ENCODE measurements around the gene PLXND1.
"Not testable (repeated sequence)": the region's sequence is repeated elsewhere in the genome, so short reads cannot be mapped to it uniquely, and the experiment has no call there.

PLXND1 gene

GRCh38 chr3:129548104-129548965 is 58.1 kb downstream of the PLXND1 start:
- DNase-seq (ENCODE audit: low read depth in 2 of 2): no peak

DNA sequence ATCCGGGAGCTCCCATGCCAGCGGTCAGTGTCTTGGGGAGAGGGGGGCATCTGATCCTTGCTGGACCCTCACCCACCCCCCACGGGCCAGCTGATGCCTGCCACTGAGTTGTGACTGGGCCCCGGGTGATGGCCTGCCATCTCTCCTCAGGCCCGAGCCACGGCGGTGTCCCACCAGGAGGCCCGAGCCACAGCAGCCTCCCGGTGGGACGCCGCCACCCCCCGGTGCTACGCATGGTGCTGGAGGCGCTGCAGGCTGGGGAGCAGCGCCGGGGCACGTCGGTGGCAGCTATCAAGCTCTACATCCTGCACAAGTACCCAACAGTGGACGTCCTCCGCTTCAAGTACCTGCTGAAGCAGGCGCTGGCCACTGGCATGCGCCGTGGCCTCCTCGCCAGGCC is 59.2 kb downstream of the PLXND1 start:
- no peak for DNase-seq (ENCODE audit: low read depth in 2 of 2)

GRCh38 chr3:129545951-129546350 is 60.5 kb downstream of the PLXND1 start:
- not testable (repeated sequence) for DNase-seq (ENCODE audit: low read depth in 2 of 2)

DNA sequence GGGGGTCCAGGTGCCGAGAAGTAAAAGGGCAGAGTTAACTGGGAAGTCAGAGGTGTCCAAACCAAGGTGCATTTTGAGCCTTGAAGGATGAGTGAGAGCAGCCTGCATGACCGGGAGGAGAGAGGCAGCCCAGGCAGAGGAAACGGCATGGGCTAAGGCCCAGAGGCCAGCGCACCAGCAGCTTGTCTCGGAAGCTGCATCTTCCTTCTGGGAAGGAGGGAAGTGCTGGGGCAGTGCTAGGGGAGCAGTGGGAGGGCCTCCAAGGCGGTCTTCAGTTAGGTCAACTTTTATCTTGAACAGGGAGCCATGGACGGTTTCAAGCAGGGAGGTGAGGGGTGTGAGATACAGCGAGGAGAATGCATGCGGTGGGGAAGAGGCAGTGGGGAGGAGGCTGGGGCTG is 62.5 kb downstream of the PLXND1 start:
- no peak for DNase-seq (ENCODE audit: low read depth in 2 of 2)

- DNase-seq (ENCODE audit: low read depth in 2 of 2): no peak
These were observed 63.2 kb downstream of the PLXND1 start, which contains the start of gene H1-8 for GRCh38 chr3:129543156-129543790. Gene H1-8 (plus strand): TSS chr3:129543175. CDS start chr3:129543219, 44 bp downstream.

DNA sequence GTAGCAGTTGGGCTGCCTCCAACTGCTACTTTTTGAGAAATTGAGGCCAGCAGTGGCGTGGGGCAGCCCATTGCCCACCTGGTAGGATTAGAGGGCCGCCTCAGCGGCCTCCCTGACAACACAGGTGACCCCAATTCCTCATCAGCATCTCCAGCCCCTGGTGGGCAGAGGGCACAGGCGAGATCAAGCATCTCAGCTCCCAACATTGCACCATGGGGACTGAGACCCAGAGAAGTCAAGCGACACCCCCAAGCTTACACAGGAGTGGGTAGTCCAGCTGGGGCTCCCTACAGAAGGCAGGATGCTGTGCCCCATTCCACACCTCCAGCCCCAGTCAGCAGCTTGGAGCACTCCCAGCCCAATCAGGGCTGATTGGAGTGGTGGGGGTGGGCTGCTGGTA is 63.7 kb downstream of the PLXND1 start:
- no peak for DNase-seq (ENCODE audit: low read depth in 2 of 2)

DNA sequence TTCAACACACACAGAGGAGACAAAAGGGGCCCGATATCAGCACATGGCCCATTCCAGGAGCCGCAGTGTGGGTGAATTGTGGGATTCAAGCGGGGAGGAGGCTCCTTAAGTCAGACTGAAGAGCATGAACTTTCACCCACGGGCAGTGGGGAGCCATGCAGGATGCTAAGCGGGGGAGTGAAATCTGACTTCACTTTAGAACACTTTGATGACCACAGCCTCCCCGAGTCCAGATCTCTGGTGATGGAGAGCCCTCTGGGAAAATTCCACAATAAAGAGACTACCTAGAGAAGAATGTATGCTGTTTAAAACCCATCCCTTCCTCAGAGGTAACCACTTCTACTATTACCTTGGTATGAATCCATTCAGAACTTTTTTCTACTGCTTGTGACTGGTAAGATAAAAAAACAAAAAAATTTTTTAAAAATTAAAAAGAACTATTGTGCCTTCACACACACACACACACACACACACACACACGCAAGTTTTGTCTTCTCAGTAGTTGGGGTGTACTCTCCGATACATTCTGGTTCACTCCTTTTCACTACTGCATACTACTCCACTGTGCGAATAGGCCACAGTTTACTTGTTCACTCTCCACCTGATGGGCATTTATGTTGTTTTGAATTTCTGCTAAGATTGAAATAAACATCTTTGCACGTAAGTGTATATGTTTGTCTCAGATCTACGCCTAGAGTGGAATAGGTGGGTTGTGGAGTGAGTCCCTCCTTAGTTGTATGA is 65.5 kb downstream of the PLXND1 start:
- DNase-seq (ENCODE audit: low read depth in 2 of 2): no peak

GRCh38 chr3:129539206-129539605 is 67.3 kb downstream of the PLXND1 start:
- DNase-seq (ENCODE audit: low read depth in 2 of 2): no peak

GRCh38 chr3:129536804-129537203 is 69.7 kb downstream of the PLXND1 start:
- DNase-seq (ENCODE audit: low read depth in 2 of 2): no peak

- no peak for DNase-seq (ENCODE audit: low read depth in 2 of 2)
These were observed 70.2 kb downstream of the PLXND1 start for GRCh38 chr3:129536374-129536667.

GRCh38 chr3:129535075-129535474 is 71.4 kb downstream of the PLXND1 start:
- no peak for DNase-seq (ENCODE audit: low read depth in 2 of 2)

- no peak for DNase-seq (ENCODE audit: low read depth in 2 of 2)
These were observed 71.9 kb downstream of the PLXND1 start for GRCh38 chr3:129534428-129535027.

DNA sequence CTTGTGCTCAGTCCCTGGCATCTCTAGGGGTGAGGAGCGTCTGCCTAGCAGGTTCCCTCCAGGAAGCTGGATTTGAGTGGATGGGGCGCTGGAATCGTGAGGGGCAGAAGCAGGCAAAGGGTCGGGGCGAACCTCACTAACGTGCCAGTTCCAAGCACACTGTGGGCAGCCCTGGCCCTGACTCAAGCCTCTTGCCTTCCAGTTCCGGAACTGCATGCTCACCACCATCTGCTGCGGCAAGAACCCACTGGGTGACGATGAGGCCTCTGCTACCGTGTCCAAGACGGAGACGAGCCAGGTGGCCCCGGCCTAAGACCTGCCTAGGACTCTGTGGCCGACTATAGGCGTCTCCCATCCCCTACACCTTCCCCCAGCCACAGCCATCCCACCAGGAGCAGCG is 73.1 kb downstream of the PLXND1 start:
- no peak for DNase-seq (ENCODE audit: low read depth in 2 of 2)

DNA sequence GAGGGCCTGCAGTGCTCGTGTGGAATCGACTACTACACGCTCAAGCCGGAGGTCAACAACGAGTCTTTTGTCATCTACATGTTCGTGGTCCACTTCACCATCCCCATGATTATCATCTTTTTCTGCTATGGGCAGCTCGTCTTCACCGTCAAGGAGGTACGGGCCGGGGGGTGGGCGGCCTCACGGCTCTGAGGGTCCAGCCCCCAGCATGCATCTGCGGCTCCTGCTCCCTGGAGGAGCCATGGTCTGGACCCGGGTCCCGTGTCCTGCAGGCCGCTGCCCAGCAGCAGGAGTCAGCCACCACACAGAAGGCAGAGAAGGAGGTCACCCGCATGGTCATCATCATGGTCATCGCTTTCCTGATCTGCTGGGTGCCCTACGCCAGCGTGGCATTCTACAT is 74.2 kb downstream of the PLXND1 start:
- DNase-seq (ENCODE audit: low read depth in 2 of 2): no peak

DNA sequence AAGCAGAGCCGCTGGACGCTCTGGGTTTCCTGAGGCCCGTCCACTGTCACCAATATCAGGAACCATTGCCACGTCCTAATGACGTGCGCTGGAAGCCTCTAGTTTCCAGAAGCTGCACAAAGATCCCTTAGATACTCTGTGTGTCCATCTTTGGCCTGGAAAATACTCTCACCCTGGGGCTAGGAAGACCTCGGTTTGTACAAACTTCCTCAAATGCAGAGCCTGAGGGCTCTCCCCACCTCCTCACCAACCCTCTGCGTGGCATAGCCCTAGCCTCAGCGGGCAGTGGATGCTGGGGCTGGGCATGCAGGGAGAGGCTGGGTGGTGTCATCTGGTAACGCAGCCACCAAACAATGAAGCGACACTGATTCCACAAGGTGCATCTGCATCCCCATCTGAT is 74.8 kb downstream of the PLXND1 start:
- DNase-seq (ENCODE audit: low read depth in 2 of 2): no peak

DNA sequence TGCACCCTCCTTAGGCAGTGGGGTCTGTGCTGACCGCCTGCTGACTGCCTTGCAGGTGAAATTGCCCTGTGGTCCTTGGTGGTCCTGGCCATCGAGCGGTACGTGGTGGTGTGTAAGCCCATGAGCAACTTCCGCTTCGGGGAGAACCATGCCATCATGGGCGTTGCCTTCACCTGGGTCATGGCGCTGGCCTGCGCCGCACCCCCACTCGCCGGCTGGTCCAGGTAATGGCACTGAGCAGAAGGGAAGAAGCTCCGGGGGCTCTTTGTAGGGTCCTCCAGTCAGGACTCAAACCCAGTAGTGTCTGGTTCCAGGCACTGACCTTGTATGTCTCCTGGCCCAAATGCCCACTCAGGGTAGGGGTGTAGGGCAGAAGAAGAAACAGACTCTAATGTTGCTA is 75.7 kb downstream of the PLXND1 start:
- no peak for DNase-seq (ENCODE audit: low read depth in 2 of 2)

GRCh38 chr3:129530251-129530791 is 76.2 kb downstream of the PLXND1 start:
- no peak for DNase-seq (ENCODE audit: low read depth in 2 of 2)

- DNase-seq (ENCODE audit: low read depth in 2 of 2): no peak
These were observed 76.9 kb downstream of the PLXND1 start for GRCh38 chr3:129529436-129530210.

DNA sequence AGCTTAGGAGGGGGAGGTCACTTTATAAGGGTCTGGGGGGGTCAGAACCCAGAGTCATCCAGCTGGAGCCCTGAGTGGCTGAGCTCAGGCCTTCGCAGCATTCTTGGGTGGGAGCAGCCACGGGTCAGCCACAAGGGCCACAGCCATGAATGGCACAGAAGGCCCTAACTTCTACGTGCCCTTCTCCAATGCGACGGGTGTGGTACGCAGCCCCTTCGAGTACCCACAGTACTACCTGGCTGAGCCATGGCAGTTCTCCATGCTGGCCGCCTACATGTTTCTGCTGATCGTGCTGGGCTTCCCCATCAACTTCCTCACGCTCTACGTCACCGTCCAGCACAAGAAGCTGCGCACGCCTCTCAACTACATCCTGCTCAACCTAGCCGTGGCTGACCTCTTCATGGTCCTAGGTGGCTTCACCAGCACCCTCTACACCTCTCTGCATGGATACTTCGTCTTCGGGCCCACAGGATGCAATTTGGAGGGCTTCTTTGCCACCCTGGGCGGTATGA is 77.8 kb downstream of the PLXND1 start, which contains the start of gene RHO:
Gene RHO (plus strand): TSS at position 51 of the 512 bp plus-strand sequence. CDS start 95 bp downstream, at position 146.
- no peak for DNase-seq (ENCODE audit: low read depth in 2 of 2)

GRCh38 chr3:129527262-129527661 is 79.2 kb downstream of the PLXND1 start:
- no peak for DNase-seq (ENCODE audit: low read depth in 2 of 2)
